PC-9 (cell line): ENCODE data around the gene ECI1.

ENCODE experiments used
- CTCF ChIP-seq: fragments of 200-600 bp; sonication (generic); conservative IDR thresholded peaks from 2 replicates; pipeline ENCODE4 v1.6.1; 2017; ENCODE audit warnings: mixed run types, antibody characterized with exemption, mild to moderate bottlenecking, moderate library complexity
- EZH2 ChIP-seq: fragments of 200-600 bp; sonication (generic); IDR thresholded peaks from 2 replicates; pipeline ENCODE4 v1.8.0; 2017; ENCODE audit warnings: antibody characterized with exemption, low read depth

- TF ChIP-seq CTCF, result no peak
- no peak for TF ChIP-seq EZH2
These were observed 48.5 kb upstream of the ECI1 start for GRCh38 chr16:2299915-2300192.
